GM21447 (cell line): ENCODE data around the gene ANKS6.
"Not testable (repeated sequence)": the region's sequence is repeated elsewhere in the genome, so short reads cannot be mapped to it uniquely, and the experiment has no call there.

Source experiments
- ATAC-seq: cut with Tn5 transposase; IDR thresholded peaks from one replicate; pipeline ENCODE4 v1.9.1; 2021; ENCODE audit not compliant: unreplicated experiment

Gene ANKS6

GRCh38 chr9:98707166-98708102 is 88.9 kb downstream of the ANKS6 start:
- ATAC-seq, result no peak

GRCh38 chr9:98706651-98707165 is 89.6 kb downstream of the ANKS6 start:
- no peak for ATAC-seq

- ATAC-seq, result no peak
Observed at GRCh38 chr9:98702835-98703380, 93.4 kb downstream of the ANKS6 start.

DNA sequence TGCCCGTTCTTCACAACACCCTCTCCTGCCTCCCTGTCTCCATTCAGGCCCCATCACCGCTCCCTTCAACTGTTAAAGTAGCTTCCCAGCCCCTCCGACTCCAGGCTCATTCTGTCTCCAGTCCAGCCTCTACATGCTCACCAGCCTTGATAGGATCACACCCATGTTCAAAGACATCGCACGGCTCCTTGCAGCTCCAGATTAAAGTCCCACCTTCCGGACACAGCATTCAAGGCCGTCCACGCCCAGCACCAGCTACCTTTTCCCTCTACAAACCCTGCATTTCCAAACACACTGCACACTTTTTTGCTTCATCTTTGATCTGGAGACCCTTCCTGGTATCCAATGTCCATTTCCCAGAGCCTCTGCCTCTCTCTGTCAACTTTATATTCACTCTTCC is 94.0 kb downstream of the ANKS6 start:
- ATAC-seq, result no peak

DNA sequence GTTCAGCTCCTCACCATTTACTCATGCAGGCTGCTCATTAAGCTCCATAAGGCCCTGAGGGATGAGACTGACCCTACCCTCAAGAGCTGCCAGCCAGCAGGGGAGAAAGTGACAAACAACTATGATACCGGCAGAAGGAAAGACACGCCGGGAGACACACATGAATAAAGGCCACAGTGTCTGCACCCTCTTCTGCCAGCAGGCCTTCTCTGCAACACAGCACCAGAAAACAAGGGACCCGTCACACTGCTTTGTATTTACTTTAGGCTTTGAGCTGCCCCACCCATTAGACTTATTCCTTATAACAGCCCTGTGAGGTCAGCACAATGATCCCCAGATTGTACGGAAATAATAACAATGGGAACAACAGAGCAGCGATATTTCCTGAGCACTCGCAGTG is 94.8 kb downstream of the ANKS6 start:
- ATAC-seq, result no peak

- no peak for ATAC-seq
Observed at GRCh38 chr9:98700801-98701200, 95.6 kb downstream of the ANKS6 start.

- ATAC-seq, result no peak
Observed at GRCh38 chr9:98698856-98699255, 97.5 kb downstream of the ANKS6 start.

GRCh38 chr9:98694943-98695342 is 101.4 kb downstream of the ANKS6 start:
- no peak for ATAC-seq

DNA sequence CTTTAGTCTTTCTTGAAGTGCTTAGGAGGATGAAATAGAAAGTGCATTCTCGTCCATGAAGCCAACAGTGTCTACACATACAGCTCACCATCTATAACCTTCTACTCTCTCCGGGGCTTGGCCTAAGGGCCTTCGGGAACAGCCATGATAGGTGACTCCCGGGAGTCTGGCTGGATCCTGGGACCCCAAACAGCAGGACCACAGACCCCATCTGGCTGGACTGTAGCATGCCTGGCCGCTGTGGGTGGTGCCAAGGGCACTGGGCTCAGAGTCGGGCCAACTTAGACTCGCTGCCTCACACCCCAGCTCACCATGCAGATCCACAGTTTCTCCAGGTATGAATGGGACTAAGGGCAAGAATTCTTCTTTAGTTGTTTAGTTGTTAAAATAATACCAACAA is 104.0 kb downstream of the ANKS6 start:
- ATAC-seq, result no peak

DNA sequence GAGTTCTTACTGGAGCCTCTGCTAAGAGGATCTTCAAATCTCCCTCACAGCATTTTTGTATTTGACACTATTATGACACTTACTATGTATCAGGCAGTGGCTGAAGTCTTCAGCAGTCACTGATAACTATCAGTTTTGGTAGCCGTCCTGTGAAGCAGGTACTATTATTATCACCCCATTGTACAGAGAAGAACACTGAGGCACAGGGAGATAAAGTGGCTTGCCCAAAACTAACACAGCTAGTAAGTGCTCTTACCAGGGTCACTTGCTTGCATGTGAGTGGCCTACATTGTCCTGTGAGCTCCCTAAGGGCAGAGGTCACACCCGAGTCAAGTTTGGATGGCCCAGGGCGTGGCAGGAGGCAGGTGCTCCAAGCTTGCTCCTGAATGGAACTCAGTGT is 104.5 kb downstream of the ANKS6 start:
- no peak for ATAC-seq

- no peak for ATAC-seq
Observed at GRCh38 chr9:98690686-98691085, 105.7 kb downstream of the ANKS6 start.

GRCh38 chr9:98688710-98689495 is 107.5 kb downstream of the ANKS6 start:
- ATAC-seq, result no peak

GRCh38 chr9:98687911-98688310 is 108.4 kb downstream of the ANKS6 start:
- ATAC-seq, result no peak

GRCh38 chr9:98686961-98687855 is 109.1 kb downstream of the ANKS6 start:
- no peak for ATAC-seq

GRCh38 chr9:98684816-98685215 is 111.5 kb downstream of the ANKS6 start:
- ATAC-seq, result not testable (repeated sequence)
